IPS-18c (cell line): ENCODE results near the gene SLC22A3.

ENCODE experiments used
- H3K4me3 ChIP-seq: 2 replicates; pipeline ENCODE4 v1.7.0; 2013; ENCODE audit warnings: low read depth, mild to moderate bottlenecking, low read length, moderate library complexity; ENCODE audit not compliant: insufficient read depth
- H3K9me3 ChIP-seq: one replicate; pipeline ENCODE4 v1.6.1; 2013; ENCODE audit warnings: mild to moderate bottlenecking, low read length, moderate library complexity; ENCODE audit not compliant: control insufficient read depth, insufficient read depth

Gene SLC22A3

GRCh38 chr6:160330619-160331018 is 17.6 kb upstream of the SLC22A3 start:
- no peaks in the 10 kb centered on the region for H3K9me3 ChIP-seq
- H3K4me3 ChIP-seq, result no peak overlapping the region

- Histone ChIP-seq H3K9me3 (no peaks in the 10 kb centered on the region), H3K4me3 (no peak overlapping the region)
Observed at GRCh38 chr6:160331204-160331603, 17.0 kb upstream of the SLC22A3 start.

- Histone ChIP-seq H3K4me3 (no peak overlapping the region), H3K9me3 (no peaks in the 10 kb centered on the region)
Observed at GRCh38 chr6:160331753-160332152, 16.4 kb upstream of the SLC22A3 start.

DNA sequence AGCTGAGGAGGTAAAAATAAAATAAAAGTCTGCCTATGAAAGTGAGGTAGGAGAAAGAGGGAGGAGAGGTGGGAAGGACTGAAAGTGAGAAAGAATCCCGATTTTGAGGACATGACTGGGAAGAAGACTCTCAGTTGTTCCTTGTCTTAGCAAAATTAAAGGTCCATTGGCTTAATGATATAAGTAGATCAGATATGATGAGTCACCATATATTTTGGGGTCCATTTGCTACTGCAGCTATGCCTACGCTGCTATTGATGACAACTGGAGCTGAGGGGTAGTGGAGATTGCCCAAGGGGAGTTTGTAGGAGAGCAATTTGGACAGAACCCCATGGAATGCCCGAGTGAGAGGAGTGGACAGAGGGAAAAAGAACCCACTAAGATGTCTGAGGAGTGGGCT is 15.1 kb upstream of the SLC22A3 start:
- H3K9me3 ChIP-seq, result no peaks in the 10 kb centered on the region

GRCh38 chr6:160333841-160334240 is 14.3 kb upstream of the SLC22A3 start:
- H3K4me3 ChIP-seq, result no peak overlapping the region
- no peaks in the 10 kb centered on the region for H3K9me3 ChIP-seq

More for the DNA sequence above, 15.1 kb upstream of the SLC22A3 start:
- H3K4me3 ChIP-seq, result no peak overlapping the region

GRCh38 chr6:160336200-160336599 is 12.0 kb upstream of the SLC22A3 start:
- no peaks in the 10 kb centered on the region for H3K9me3 ChIP-seq
- no peak overlapping the region for H3K4me3 ChIP-seq

- H3K4me3 ChIP-seq, result no peak overlapping the region
- H3K9me3 ChIP-seq, result no peaks in the 10 kb centered on the region
Observed at GRCh38 chr6:160337301-160337700, 10.9 kb upstream of the SLC22A3 start.

DNA sequence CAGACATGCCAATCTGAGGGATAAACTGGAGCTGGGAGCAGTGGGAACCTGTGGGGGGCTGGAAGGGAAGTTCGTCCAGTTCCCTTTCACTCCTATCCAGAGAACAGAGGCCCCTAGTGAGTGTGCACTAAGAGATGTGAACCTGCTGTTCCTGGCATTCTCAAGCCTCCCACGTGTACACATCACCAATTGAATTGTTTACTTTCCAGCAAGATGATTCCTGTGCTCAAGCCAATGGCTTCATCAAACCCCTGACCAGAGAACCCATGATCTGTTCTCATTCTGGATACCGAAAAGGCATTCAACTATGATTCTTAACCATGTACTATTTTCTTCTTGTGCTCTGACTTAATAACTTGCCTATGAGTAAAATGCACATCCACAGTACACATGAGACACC is 10.2 kb upstream of the SLC22A3 start:
- Histone ChIP-seq H3K9me3 (no peaks in the 10 kb centered on the region), H3K4me3 (no peak overlapping the region)

- H3K9me3 ChIP-seq, result no peaks in the 10 kb centered on the region
- H3K4me3 ChIP-seq, result no peak overlapping the region
Observed at GRCh38 chr6:160343144-160343543, 5.0 kb upstream of the SLC22A3 start.

- H3K4me3 ChIP-seq, result no peak overlapping the region
- H3K9me3 ChIP-seq, result peaks cover 2% of the 10 kb centered on the region
Observed at GRCh38 chr6:160344271-160344670, 3.9 kb upstream of the SLC22A3 start.

- peaks cover 2% of the 10 kb centered on the region for H3K9me3 ChIP-seq
- peak overlapping the region; percentile 36; the same call in 1 of the 2 replicates for H3K4me3 ChIP-seq
Observed at GRCh38 chr6:160347259-160348222, 637 bp upstream of the SLC22A3 start.

DNA sequence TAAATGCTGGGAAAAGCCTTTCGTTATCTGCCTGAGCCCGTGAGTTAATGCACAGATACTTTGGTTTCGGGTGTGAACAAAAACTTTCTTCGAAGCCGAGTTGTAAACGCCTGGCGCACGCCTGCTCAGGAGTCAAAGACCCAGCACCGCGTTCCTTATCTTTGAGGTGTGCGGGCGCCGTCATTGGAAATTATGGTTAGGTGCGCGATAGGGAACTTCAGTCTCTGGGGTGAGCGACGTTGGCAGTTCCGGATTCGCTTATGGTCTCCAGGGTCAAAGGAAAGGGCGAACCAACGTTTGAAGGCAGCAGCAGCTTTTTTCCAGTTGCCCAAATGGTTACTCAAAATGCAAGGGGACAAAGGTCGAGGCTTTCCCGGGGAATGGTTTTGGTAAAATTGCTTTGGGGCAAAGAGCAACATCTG is 853 bp downstream of the SLC22A3 start:
- H3K9me3 ChIP-seq, result peaks cover 2% of the 10 kb centered on the region
- H3K4me3 ChIP-seq, result peak overlapping the region; percentile 36

GRCh38 chr6:160349814-160350350 is 1.7 kb downstream of the SLC22A3 start:
- H3K4me3 ChIP-seq, result peak overlapping the region; percentile 36
- peaks cover 2% of the 10 kb centered on the region for H3K9me3 ChIP-seq

DNA sequence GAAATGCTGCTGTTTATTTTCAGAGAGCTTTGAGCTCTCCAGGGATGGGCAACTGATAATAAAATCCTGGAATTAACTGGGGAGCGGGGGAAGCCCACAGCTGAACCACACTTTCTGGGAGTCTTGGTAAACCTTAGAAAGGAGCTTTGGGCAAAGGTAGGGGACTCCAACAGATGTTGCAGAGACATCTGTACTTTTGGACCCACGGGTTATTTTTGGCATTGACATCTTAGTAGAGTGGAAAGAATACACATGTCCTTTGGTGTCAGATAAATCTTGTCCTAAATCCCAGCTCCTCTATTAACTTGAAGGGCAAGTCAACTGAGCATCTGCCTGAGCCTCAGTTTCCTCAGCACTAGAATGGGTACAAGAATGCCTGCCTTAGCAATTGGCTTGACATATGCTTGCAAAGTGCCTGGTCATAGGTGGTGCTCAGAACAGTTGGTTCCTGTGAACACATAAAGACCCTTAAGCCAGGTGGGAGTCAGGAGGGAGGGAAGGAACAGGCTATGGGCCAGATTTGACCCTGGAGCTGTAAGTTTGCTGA is 5.8 kb downstream of the SLC22A3 start:
- Histone ChIP-seq H3K4me3 (no peak overlapping the region), H3K9me3 (peaks cover 2% of the 10 kb centered on the region)

DNA sequence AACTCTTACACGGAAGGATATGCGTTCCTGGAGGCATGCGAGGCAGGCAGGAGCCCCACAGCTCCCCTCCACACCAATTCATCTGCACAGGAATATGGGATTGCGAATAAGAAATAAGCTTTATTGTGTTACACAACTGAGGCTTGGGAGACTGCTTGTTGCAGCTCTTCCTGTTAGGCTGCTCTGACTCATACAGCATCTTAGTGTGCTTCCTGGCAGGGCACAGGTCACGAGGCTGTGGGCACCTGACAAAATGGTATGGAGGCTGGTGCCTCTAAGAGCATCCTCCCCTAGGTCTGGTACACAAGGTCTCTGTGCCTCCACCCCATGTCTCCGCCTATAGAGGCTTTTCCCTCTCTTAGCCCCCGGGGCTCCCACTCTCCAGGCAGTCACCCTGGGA is 6.8 kb downstream of the SLC22A3 start:
- no peaks in the 10 kb centered on the region for H3K9me3 ChIP-seq
- no peak overlapping the region for H3K4me3 ChIP-seq

DNA sequence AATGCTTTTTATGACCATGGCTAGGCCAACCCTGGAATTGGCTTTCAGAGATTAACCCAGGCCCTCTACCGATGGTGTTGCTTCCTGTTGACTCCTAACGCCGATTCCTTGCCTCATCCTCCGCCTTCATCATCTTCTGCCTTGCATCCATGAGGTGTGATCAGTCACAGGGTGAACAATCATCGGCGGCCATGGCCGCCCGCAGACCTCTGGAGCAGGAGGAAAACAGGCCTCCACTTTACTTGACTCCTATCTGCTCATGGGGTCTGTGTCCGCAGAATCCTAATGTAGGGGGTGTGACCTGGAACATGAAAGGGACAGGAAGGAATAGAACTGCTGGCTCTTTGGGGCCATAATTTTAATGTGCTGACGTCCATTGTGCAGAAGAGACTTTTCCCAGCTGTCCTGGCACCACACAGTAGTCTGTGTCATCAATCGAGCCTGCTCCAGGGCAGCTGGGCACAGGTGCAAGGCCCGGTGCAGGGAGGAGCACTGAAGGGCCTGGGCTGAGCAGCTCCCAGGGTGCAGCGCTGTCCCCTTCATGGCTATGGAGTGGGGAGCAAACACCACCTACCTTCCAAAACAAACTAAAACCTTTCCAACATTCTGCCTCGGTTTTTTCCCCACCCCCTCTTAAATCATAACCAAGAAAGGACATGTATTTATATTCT is 8.0 kb downstream of the SLC22A3 start:
- Histone ChIP-seq H3K9me3 (no peaks in the 10 kb centered on the region), H3K4me3 (no peak overlapping the region)

- Histone ChIP-seq H3K9me3 (no peaks in the 10 kb centered on the region), H3K4me3 (no peak overlapping the region)
Observed at GRCh38 chr6:160357088-160357487, 8.9 kb downstream of the SLC22A3 start.
